Fibroblast of the aortic adventitia (primary cell): ENCODE data around the gene GALE. TPM values are rescaled to one million over a fixed set of nuclear protein-coding genes. Genes with fewer than 3 reads are reported as not detected.

Source experiments
- DNase-seq: peaks from one replicate; pipeline ENCODE4 v3.0.0-alpha.2; 2010; ENCODE audit warnings: low read depth
- H3K4me3 ChIP-seq: 2 replicates; pipeline ENCODE4 v1.5.1; 2011; ENCODE audit warnings: low read depth, mild to moderate bottlenecking, control low read depth, low read length, moderate library complexity
- CTCF ChIP-seq: IDR thresholded peaks from 2 replicates; pipeline ENCODE4 v1.5.1; 2011; ENCODE audit warnings: mild to moderate bottlenecking, low read length, control low read depth, inconsistent platforms; ENCODE audit not compliant: insufficient read depth
- total RNA-seq: library from RNA; depleted of rRNA; stranded (reverse); fragments of >200 nt; gene quantifications from 2 replicates; pipeline ENCODE4 v1.2.3, GENCODE V29; 2012; ENCODE audit warnings: low replicate concordance

Gene GALE
- total RNA-seq, 1 donor = 16.7 TPM

DNA sequence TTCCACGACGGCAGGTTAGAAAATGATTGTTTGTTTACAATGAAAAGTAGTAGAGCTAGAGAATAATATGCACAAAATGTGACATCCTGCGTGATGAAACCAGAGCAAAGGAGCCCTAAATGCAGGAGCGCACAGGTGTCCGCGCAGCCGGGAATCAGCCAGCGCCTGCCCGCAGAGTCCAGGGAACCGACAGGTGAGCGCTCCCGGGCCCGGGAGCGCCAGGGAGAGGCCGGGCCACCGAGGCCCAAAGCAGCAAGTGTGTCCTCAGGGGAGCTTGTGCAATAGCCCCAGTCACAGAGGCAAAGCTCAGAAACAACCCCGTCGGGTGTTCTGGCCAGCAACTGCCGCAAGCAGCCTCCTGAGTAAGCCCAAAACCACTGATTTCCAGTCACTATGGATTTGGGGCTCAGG is 789 bp upstream of the GALE start:
- DNase-seq = no peak
- peak overlapping the region; percentile 84 for H3K4me3 ChIP-seq
- TF ChIP-seq CTCF = no peak

GRCh38 chr1:23799570-23800399 is 769 bp downstream of the GALE start:
- DNase-seq = peak; percentile 34

DNA sequence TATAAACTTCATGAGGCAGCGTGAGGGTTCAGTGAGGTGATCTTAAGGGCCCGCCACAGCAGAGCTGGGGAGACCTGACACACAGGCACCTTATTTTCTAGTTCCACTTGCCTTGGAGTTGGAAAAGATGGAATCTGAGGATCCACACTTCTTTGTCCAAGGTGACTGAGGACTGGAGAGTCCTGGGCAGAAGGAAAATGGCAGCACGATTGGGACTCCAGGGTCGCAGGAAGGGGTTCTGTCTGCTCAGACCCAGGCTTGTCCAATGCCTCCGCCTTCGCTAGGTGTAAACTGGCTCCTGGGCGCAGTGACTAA is 1.3 kb downstream of the GALE start:
- no peak for DNase-seq
- peak overlapping the region; percentile 84 for H3K4me3 ChIP-seq
- no peak for TF ChIP-seq CTCF

More at GRCh38 chr1:23799570-23800399, 769 bp downstream of the GALE start:
- no peak for TF ChIP-seq CTCF
- peak overlapping the region; percentile 84 for H3K4me3 ChIP-seq

DNA sequence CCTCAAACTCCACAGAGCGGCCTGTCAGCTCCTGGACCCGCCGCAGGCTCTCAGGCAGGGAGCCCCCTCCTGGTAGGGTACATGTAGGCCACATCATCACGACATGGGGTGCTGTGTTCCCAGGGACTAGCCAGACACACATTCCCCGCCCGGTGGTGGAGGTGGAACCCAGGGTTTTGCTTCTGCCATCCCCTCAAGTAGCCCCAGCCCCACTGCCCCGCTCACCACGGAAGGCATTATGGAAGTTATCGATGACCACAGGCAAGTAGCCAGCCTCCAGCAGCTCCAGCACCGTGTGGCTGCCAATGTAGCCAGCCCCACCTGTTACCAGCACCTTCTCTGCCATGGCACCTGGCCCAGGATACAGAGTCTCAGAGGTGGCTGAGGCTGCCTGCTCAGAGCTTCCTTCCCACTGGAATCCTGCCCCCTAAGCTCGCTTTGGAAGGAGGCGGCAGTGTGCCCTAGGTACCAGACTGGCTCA is 1.9 kb downstream of the GALE start:
- DNase-seq = no peak

DNA sequence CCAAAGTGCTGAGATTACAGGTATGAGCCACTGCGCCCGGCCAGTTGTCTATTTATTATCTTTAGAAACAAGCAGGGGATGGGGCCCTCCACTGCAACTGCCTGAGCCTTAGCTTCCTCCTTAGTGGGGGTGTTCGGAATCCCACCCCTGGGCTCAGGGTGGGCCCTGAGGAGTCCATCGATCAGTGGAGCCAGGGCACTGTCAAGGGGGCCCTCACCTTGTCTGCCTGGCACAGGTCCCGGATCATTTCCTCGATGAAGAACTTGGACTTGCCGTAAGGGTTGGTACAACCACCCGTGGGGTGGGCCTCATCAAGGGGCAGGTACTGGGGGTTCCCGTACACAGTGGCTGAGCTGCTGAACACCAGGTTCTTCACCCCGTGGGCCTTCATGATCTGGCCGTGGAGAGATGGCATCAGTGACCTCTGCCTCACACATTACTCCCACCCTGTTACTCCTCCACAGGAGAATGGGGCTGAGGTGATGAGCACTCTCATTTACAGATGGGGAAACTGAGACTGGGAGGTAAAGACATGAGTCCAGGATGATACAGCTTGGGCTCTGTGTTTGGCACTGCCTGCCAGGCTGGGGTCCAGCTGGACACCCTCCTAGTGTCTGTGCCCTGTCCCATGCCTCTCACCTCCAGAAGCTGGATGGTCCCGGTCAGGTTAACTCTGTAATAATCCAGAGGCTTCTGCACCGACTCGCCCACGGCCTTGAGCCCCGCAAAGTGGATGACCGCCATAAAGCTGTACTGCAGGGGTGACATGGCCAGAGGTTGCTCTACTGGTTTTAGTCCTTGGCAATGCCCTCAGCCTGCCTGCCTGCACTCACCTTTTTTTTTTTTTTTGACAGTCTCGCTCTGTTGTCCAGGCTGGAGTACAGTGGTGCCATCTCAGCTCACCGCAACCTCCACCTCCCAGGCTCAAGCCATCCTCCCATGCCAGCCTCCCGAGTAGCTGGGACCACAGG is 2.8 kb downstream of the GALE start:
- no peak for TF ChIP-seq CTCF
- no peak overlapping the region for H3K4me3 ChIP-seq
- DNase-seq = no peak

More for the DNA sequence above, 1.9 kb downstream of the GALE start:
- no peak overlapping the region for H3K4me3 ChIP-seq
- TF ChIP-seq CTCF = no peak

DNA sequence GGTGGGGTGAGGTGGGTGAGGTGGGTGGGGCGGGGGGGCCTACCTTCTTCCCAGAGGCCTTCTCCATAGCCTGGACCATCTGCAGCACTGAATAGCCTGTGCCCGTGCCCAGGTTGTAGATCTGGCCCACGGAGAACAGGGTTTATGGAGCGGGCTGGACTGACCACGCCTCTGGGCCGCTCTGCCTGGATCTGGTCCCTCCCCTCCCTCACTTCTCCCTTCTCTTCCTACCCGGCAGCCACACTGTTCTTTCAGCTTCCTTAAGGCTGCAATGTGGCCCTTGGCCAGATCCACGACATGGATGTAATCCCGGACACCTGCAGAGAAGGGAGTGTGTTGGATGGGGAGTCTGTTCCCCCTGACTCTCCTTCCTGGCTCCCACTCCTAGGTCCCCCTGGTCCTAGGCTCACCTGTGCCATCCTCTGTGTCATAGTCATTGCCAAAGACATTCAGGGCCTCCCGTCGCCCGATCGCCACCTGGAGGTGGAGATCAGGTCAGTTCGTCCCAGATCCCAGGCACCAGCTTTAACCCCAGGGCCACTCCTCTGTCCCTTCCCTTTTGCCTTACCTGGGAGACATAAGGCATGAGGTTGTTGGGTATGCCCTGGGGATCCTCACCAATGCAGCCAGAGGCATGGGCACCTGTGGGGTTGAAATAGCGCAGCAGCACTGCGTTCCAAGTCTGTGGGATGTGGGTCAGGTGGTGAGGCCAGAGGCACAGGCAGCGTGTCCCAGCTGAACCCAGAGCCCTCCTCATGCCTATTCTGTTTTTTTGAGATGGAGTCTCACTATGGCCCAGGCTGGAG is 3.9 kb downstream of the GALE start:
- DNase-seq = no peak
- H3K4me3 ChIP-seq = no peak overlapping the region
- TF ChIP-seq CTCF = no peak
